GM12873 (cell line): ENCODE results near the gene PLCB1.

Source experiments
- CTCF ChIP-seq: IDR thresholded peaks from 2 replicates; pipeline ENCODE4 v1.5.1; 2012; ENCODE audit warnings: low read depth, mild to moderate bottlenecking, moderate library complexity, low read length, control low read depth; ENCODE audit not compliant: insufficient read depth; ENCODE audit errors: missing control alignments

Gene PLCB1

DNA sequence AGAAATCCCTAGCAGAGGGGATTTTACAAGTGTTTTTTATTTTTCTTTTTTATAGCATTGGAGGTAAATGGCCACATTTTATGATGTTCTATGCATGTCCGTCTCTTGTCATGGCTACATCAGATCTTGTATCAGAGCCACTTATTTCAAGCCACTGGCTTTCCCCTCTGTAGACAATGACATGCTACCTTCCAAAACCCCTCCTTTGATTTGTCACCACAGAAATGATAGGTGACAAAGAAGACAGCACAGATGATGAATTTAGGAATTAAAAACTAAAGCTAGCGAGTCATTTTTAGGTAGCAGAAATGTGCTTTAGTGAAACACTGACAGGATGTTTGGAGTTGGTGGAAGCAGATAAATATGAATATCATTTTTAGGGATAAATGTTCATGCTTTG lies 20.8 kb downstream of the PLCB1 start:
- no peak for TF ChIP-seq CTCF

- no peak for TF ChIP-seq CTCF
Observed at GRCh38 chr20:8153281-8153908, 21.3 kb downstream of the PLCB1 start.

DNA sequence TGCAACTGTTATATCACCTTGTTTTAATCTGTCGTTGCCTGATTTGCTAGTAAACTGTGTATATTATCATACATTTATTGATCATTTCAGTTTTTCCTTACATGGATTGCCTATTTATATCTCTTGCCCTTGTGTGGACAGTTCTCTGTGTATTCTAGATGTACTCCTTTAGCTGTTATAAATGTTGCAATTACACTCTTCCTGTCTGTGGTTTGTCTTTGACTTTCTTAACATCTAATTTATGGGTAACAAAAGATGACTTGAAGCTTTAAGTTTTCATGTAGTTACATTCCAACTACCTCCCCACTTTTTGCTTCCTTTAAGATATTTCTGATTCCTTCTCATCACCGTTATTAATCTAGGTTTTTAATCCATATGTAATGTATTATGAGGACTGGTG lies 22.6 kb downstream of the PLCB1 start:
- TF ChIP-seq CTCF, result no peak

DNA sequence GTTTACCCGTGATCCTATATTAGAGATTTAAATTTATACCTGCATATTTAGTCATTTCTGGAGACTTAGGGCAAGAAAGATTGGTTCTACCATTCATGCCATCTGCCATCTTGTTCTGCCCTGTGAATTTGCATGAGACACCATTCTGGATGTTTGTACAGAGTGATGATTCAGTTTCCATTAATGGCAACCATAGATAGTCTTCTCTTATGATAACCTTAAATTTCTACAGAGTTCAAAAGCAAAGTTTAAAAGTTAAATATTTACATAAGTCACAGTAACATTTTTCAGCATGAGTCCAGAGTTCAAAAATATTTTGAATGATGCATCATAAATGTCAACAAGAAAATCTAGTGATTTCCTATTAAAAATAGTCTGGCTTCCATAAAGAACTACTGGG lies 23.2 kb downstream of the PLCB1 start:
- TF ChIP-seq CTCF, result no peak

DNA sequence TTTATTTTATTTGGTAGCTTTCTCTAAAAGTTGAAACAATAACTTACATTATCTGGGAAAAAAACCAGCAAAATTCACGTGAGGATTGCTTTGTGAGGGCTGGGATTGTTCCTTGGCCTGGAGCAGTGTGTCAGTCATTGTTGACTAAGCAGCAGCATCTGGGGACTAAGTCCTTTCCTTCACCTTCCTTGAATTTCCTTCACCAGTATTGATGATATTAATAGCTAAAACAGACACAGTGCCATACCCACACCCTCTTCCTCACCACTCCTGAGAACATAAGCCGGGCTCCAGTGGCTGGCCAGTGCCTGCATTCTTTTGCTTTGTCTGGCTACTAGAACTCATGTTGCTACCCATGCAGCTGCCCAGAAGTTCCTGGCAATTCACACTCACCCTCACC lies 23.7 kb downstream of the PLCB1 start:
- TF ChIP-seq CTCF, result no peak

DNA sequence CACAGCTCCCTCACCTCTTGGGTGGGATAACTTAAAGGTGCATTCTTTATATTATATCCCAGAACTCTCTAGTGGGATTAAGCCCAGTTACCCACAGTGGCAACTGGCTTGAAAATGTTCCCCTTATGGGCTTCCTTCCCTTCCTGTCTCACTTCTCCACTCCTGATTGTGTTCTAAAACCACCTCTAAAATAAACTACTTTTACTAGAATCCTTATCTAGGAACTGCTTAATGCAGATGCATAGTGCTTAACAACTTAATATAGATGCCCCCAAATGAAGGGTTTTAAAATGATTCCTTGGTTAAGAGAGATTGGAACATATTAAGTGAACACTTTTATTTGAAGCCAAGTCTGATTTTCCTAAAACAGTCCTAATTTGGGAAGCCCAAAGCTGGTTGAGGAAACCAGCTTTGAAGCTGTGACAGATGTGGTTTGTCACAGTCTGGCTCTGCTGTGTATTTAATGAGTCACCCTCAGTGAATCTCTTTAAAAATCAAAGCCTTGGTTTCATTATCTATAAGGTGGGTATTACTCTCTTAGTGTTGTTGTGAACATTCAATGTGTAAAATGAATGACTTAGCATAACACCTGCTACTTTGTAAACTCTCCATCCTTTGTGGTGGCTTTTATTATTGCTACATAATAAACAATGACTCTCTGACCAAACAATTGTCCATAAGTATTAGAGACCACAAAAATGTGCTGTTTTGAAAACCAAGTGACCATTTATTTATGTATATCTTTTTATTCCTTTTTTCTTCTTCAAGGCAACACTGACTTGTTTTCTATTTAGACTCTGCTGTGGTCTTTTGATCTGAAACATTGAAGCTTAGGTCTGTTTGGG lies 24.4 kb downstream of the PLCB1 start:
- TF ChIP-seq CTCF, result no peak

- no peak for TF ChIP-seq CTCF
Observed at GRCh38 chr20:8161264-8162071, 29.4 kb downstream of the PLCB1 start.
